Adrenal gland (tissue), 5 donors: ENCODE results near the gene COL5A1.

Source experiments
- POLR2A ChIP-seq, 2 donors: fragments of 450-650 bp; IDR thresholded peaks; one replicate each; pipeline ENCODE4 v1.6.1; 2017; ENCODE audit warnings: antibody characterized with exemption in 2 of 2, mild to moderate bottlenecking in 2 of 2, moderate library complexity in 1 of 2
- TF ChIP-seq, protein P1 (sequence below), 6 experiments: fragments of 450-650 bp in 4 of 6; fragments of 200-600 bp in 2 of 6; sonication (generic) in 1 of 6; IDR thresholded peaks; 1 replicate in 5 of 6; 2 replicates in 1 of 6; pipeline versions ENCODE4 v1.5.1 to v1.8.0; 2016 to 2021; ENCODE audit warnings: antibody characterized with exemption in 6 of 6, mild to moderate bottlenecking in 2 of 6, moderate library complexity in 1 of 6
- donor health status: DM: no; HTN: no; CAD: no.

- TF ChIP-seq, protein P1, sequence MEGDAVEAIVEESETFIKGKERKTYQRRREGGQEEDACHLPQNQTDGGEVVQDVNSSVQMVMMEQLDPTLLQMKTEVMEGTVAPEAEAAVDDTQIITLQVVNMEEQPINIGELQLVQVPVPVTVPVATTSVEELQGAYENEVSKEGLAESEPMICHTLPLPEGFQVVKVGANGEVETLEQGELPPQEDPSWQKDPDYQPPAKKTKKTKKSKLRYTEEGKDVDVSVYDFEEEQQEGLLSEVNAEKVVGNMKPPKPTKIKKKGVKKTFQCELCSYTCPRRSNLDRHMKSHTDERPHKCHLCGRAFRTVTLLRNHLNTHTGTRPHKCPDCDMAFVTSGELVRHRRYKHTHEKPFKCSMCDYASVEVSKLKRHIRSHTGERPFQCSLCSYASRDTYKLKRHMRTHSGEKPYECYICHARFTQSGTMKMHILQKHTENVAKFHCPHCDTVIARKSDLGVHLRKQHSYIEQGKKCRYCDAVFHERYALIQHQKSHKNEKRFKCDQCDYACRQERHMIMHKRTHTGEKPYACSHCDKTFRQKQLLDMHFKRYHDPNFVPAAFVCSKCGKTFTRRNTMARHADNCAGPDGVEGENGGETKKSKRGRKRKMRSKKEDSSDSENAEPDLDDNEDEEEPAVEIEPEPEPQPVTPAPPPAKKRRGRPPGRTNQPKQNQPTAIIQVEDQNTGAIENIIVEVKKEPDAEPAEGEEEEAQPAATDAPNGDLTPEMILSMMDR (IDR thresholded peaks at IDR 0.05): no peak
- TF ChIP-seq POLR2A (IDR thresholded peaks at IDR 0.05): no peak
These were observed 46.6 kb upstream of the COL5A1 start for GRCh38 chr9:134595014-134595413.
